Suppressor macrophage treated with lipopolysaccharide for 1 hour (primary cell): ENCODE results near the gene IPO13.

Source experiments
- DNase-seq, 3 donors: peaks; one replicate each; pipeline ENCODE4 v3.0.0-alpha.2; 2020 to 2022

Gene IPO13

GRCh38 chr1:44014365-44015104 lies 67.8 kb downstream of the IPO13 start:
- DNase-seq: no peak

GRCh38 chr1:44015206-44015605 lies 68.5 kb downstream of the IPO13 start:
- DNase-seq: no peak

GRCh38 chr1:44016041-44016889 lies 69.5 kb downstream of the IPO13 start:
- DNase-seq: no peak

- DNase-seq: no peak
Observed at GRCh38 chr1:44016890-44017400, 70.2 kb downstream of the IPO13 start.
